Colonic mucosa (tissue), 4 donors: ENCODE measurements around the gene ADIPOR2. TPM values are rescaled to one million over a fixed set of nuclear protein-coding genes. Genes with fewer than 3 reads are reported as not detected.
"Not testable (repeated sequence)": the region's sequence is repeated elsewhere in the genome, so short reads cannot be mapped to it uniquely, and the experiment has no call there.

Experiments used
- DNase-seq: peaks from one replicate; pipeline ENCODE4 v3.0.0-alpha.2; 2020
- H3K27ac ChIP-seq: fragments of 200-600 bp; one replicate; pipeline ENCODE4 v1.8.0; 2021
- H3K27me3 ChIP-seq: fragments of 200-600 bp; one replicate; pipeline ENCODE4 v1.8.0; 2021
- H3K36me3 ChIP-seq: fragments of 200-600 bp; one replicate; pipeline ENCODE4 v1.8.0; 2021
- H3K4me1 ChIP-seq: fragments of 200-600 bp; one replicate; pipeline ENCODE4 v1.8.0; 2021; ENCODE audit warnings: mild to moderate bottlenecking
- H3K4me3 ChIP-seq: fragments of 200-600 bp; one replicate; pipeline ENCODE4 v1.8.0; 2021
- H3K9ac ChIP-seq, 2 donors: one replicate each; pipeline ENCODE4 v1.7.0; 2013; ENCODE audit warnings: control low read depth in 2 of 2, low read depth in 2 of 2, low read length in 2 of 2
- H3K9me3 ChIP-seq: fragments of 200-600 bp; one replicate; pipeline ENCODE4 v1.8.0; 2021
- CTCF ChIP-seq: fragments of 200-600 bp; IDR thresholded peaks from one replicate; pipeline ENCODE4 v1.8.0; 2022; ENCODE audit warnings: antibody characterized with exemption, mild to moderate bottlenecking
- intact Hi-C: fragments of 100-400 bp; cut with DNase I; formaldehyde crosslinking; loops from one replicate; pipeline ENCODE4 v1.14.1; 2022
- total RNA-seq, 2 donors: library from RNA; stranded (reverse); fragmentation: NEBNext Ultra II Directional in 1 of 2; extraction: Animal tissue kit (Norgen Biotek cat#: 25700) in 1 of 2; gene quantifications; one replicate each; pipeline ENCODE4 v1.2.1, GENCODE V29; 2021
- donor health status: healthy.
- donor health status: DM: no; HTN: no; CAD: no.
- donor health status: DM: no; HTN: no; CAD: no.

ADIPOR2 gene
- total RNA-seq, 2 donors from 2014 or later = 68.3 to 138 TPM

- H3K4me1 ChIP-seq, H3K36me3 ChIP-seq, H3K27me3 ChIP-seq, intact Hi-C loops, H3K4me3 ChIP-seq, H3K9me3 ChIP-seq, H3K9ac ChIP-seq, DNase-seq, H3K27ac ChIP-seq: not testable (repeated sequence)
Measured at GRCh38 chr12:1712852-1713251, 22.0 kb downstream of the ADIPOR2 start.

- H3K4me1 ChIP-seq, H3K27ac ChIP-seq: not testable (repeated sequence)
Measured at GRCh38 chr12:1713783-1714348, 23.0 kb downstream of the ADIPOR2 start.

GRCh38 chr12:1715459-1715858, 24.6 kb downstream of the ADIPOR2 start:
- DNase-seq, H3K9ac ChIP-seq, H3K4me3 ChIP-seq, H3K27me3 ChIP-seq, intact Hi-C loops, H3K27ac ChIP-seq, H3K36me3 ChIP-seq, H3K4me1 ChIP-seq, H3K9me3 ChIP-seq: not testable (repeated sequence)

More at GRCh38 chr12:1713783-1714348, 23.0 kb downstream of the ADIPOR2 start:
- H3K4me3 ChIP-seq, H3K9me3 ChIP-seq, intact Hi-C loops, DNase-seq, H3K36me3 ChIP-seq, H3K27me3 ChIP-seq, H3K9ac ChIP-seq: not testable (repeated sequence)

DNA sequence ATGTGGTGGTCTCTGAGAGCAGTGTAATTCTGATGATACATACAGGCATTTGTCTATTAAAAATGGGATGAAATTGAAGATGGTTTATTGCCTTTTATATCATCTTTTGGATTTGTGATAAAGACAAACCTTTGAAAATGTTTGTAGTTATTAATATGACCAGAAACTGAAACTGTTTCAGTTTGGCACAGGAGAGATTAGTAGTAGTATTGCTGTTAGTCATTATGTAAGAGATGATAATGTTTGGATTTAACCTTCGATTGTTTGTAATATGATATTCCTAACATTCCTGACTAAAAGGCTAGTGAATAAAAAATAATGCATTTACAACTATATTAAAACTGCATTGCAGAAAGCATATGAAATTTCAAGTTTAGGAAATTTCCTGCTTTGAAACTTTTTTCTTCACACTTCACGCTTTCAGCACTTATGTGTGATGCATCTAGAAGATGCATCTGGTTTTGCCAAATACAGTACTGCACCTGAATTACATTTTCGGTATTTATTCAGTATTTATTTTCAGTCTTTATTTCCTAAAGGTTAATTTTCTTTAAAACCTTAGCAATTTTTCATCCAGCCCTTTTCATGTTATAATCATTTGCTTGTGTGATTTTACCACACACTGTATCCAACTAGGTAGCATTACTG, 25.5 kb downstream of the ADIPOR2 start:
- Histone ChIP-seq H3K9ac (no peak overlapping the region), H3K4me3 (no peak overlapping the region), H3K4me1 (peaks cover 9% of the 10 kb centered on the region), H3K27ac (no peak overlapping the region), H3K9me3 (no peaks in the 10 kb centered on the region), H3K36me3 (no peaks in the 10 kb centered on the region), H3K27me3 (no peaks in the 10 kb centered on the region)
- intact Hi-C loops = no loop called here
- TF ChIP-seq CTCF = no peak
- no peak for DNase-seq

GRCh38 chr12:1716911-1717310, 26.0 kb downstream of the ADIPOR2 start:
- H3K36me3 ChIP-seq = no peaks in the 10 kb centered on the region
- peaks cover 9% of the 10 kb centered on the region for H3K4me1 ChIP-seq
- no peak overlapping the region for H3K27ac ChIP-seq
- DNase-seq = no peak
- no peaks in the 10 kb centered on the region for H3K9me3 ChIP-seq
- intact Hi-C loops = no loop called here
- TF ChIP-seq CTCF = no peak
- no peak overlapping the region for H3K9ac ChIP-seq
- H3K4me3 ChIP-seq = no peak overlapping the region
- H3K27me3 ChIP-seq = no peaks in the 10 kb centered on the region

DNA sequence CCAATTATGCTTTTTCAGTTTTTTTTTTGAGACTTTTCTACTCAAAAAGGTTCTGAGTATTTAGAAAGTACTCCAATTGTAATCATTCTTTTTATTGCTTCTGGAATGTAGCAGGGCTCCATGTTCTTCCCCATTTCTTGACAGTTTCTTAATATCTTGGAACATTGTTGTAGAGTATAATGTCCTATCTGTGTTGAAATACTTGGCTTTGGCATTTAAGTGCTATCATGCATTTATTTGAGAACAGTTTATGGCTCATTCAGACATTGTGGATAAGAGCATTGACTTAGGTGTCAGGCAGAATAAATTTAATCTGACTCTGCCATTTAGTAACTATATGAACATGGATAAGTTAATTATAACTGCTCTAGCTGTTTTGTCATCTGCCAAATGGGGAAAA, 28.3 kb downstream of the ADIPOR2 start:
- no peak overlapping the region for H3K27ac ChIP-seq
- no peak for TF ChIP-seq CTCF
- no peaks in the 10 kb centered on the region for H3K36me3 ChIP-seq
- no peaks in the 10 kb centered on the region for H3K27me3 ChIP-seq
- H3K9ac ChIP-seq = no peak overlapping the region
- no peak overlapping the region for H3K4me3 ChIP-seq
- no peaks in the 10 kb centered on the region for H3K9me3 ChIP-seq
- H3K4me1 ChIP-seq = peaks cover 9% of the 10 kb centered on the region
- DNase-seq = no peak
- intact Hi-C loops = no loop called here

- Histone ChIP-seq H3K27me3 (no peaks in the 10 kb centered on the region), H3K4me3 (no peak overlapping the region), H3K4me1 (peaks cover 9% of the 10 kb centered on the region), H3K9me3 (no peaks in the 10 kb centered on the region), H3K27ac (no peak overlapping the region), H3K36me3 (no peaks in the 10 kb centered on the region), H3K9ac (no peak overlapping the region)
- no peak for TF ChIP-seq CTCF
- DNase-seq = no peak
- intact Hi-C loops = no loop called here
Measured at GRCh38 chr12:1720494-1720893, 29.6 kb downstream of the ADIPOR2 start.
